Stimulated activated CD4-positive, alpha-beta T cell treated with anti-CD3 and anti-CD28 coated beads, Interleukin-2, amount 100 ng/mL, for 24 hours (primary cell): ENCODE results near the gene FER1L5.
"Not testable (repeated sequence)": the region's sequence is repeated elsewhere in the genome, so short reads cannot be mapped to it uniquely, and the experiment has no call there.

ENCODE experiments used
- DNase-seq, 2 donors: peaks; one replicate each; pipeline ENCODE4 v3.0.0-alpha.2; 2020

The FER1L5 gene

DNA sequence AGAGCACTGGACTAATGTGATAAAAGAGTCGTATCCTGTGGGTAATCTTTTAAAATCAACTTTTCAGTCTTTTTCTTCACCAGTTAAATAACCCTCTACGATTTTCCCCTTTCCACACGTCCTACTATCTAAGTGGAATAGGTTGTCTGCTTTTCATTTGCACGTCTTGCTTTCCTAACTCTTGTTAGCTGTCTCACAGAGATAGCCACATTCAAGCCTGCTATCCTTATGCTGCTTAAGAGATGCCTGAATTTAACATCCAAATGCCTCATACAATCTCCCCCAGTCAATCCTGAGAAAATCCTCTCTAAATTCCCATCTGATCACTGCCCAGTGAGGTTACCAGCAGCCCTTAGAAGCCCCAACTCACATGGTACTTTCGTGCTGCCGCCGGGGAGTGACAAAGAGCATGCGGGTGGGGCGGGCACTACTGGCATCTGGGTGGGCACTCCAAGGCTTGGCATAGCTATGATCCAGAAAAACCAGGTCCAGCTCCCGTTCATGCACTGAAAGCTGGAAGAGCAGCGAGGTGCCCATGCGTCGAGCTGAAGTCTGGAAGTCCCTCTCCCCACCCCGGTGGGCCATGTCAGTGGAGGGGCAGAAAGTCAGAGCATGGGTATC lies 5.9 kb upstream of the FER1L5 start:
- DNase-seq: no peak

DNA sequence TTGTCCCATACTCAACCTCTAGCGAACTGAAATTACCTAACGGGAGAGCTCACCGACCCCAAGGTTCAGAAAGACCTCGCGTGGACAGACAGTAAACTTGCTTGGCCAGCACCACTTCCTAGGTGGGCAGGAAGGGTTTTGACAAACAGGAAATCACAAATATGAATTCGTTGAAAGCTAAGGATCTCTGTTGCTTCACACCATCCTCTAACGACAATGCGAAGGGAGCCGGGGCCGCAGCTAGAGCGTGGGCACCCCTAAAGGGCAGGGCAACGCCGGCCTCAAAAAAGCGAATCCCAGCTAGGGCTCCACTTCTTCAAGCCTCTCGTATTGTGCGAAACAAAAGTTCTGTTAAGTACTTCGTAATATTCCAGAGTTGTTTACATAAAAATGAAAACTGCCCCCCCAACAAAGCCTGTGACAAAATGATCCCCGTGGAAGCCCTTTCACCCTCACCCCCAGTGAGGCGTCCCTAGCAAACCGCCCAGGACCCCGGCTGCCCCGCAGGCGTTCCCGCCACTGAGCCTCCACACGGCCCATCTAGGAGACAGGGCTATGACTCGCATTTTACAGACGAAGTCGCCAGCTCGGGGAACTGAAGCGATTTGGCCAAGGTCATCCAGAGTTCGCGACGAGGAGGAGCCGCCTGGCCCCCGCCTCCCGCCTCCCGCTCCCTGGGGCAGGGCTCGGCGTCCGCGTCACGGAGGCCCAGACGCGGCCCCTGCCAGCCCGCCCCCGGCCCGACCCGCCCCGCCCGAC lies 5.0 kb upstream of the FER1L5 start:
- DNase-seq: peak; percentile 82 to 85

DNA sequence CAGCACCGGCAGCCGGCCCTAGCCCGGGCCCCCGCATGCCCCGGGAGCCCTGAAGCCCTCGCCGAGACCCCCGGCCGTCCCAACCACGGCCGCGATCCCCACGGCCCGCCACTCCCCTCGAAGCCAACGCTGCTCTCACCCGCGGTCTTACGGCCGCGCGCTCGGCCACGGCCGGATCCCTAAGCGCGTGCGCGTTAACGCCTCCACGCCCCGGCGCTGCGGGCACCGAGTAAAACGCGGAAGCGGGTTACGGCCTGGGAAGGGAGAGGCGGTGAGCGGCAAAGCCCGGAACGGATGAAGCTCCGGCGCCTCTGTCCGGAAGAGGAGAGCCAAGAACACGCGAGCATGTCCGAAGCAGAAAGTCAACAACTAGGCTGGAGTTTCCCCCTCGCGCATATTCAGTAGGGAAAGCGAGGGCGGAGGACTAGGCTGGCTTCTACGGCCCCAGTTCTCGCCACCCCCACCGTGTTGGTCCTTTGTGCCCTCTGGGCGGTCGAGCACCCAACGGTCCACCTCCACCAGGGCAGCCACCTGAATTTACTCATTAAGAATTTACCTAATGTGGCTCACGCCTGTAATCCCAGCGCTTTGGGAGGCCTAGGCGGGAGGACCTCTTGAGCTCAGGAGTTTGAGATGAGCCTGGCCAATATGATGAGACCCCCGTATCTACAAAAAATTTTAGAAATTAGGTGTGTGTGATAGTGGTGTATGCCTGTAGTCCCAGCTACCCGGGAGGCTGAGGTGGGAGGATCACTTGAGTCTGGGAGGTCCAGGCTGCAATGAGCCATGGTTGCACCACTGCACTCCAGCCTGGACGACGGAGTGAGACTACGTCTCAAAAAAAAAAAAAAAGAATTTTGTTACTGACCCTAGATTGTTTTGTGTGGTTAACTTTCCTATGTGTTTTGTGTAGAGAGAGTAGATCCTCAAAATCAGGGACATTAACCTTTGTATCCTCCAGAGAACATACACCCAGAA lies 4.1 kb upstream of the FER1L5 start, which contains the start of gene KANSL3:
KANSL3 (minus strand) TSS at position 169 of the 978 bp plus-strand sequence. CDS start 1,177 bp downstream, outside the sequence.
- peak; percentile 89 to 91 for DNase-seq

DNA sequence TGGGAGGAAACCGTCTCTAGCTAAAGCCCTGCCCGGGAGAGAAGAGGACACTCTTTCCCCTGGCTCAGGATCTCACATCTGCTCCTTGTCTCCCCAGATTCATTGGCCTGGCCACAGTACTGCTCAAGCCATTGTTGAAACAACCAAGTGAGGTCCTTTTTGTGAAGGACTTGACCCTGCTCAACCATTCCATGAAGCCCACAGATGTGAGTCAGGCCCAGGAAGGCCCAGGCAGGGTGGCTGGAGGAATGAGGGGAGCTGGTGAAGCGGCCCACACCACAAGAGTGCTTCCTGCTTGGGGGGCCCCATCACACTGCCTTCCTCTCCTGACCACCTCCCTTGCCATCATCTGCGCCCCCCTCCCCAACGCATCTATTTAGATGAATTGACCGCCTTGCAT lies 5.1 kb downstream of the FER1L5 start:
- DNase-seq: no peak

DNA sequence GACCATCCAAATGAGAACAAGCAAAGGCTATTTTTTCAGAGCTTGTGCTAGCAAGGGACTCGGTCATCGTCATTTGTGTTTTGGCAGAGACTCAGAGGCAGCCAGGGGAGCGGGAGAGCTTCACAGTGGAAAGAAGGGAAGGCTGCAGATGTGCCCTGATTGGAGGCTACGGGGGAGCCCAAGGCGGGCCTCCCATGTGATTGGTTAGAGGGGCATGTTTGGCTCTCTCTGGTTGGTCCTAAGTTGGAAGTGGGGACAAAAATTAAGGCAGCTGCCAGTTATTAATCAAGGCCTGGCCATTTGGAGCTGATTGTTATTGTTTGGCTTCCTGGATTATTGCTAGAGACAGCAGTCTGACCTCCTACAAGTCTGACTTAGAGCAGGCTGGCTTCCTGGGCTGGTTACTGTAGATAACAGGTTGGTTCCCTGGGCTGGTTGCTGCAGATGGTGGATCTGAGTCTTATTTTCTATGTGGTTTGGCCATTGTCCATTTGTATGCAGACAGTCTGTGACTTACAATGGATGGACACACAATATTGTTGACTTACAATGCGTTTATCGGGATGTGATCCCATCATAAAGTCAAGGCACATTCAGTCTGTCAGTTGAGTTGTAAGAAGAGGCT lies 5.9 kb downstream of the FER1L5 start:
- no peak for DNase-seq

DNA sequence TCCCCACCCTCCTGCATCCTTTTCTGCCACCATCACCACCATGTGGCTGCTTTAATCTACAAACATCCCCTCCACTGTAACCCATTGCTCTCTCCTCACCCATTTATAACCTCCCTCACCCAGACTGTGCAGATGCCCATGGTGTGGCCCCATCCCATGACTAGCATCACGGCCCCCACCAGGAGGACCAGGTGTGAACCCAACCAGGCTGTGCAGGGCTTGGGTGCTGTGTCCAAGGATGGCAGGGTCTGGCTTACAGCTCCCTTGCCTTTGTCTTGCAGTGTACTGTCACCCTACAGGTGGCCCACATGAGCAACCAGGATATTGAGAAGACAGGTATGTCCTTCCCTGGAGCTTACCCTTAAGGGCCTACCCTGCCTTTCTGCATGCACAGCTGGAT lies 6.8 kb downstream of the FER1L5 start:
- no peak for DNase-seq

DNA sequence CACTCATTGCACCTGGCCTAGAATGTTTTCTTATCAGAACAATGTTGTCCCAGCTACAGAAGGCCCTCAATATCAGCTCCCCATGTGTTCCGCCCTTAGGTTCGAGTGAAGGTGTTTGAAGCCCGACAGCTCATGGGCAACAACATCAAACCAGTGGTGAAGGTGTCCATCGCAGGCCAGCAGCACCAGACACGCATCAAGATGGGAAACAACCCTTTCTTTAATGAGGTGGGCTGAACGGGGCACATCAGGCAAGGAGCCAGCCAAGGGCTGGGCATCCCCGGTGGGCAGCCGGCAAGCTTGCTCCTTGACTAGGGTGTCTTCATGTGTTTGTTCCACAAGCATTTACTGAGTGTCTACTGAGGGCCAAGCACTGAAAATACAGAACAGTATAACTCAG lies 9.2 kb downstream of the FER1L5 start:
- no peak for DNase-seq

DNA sequence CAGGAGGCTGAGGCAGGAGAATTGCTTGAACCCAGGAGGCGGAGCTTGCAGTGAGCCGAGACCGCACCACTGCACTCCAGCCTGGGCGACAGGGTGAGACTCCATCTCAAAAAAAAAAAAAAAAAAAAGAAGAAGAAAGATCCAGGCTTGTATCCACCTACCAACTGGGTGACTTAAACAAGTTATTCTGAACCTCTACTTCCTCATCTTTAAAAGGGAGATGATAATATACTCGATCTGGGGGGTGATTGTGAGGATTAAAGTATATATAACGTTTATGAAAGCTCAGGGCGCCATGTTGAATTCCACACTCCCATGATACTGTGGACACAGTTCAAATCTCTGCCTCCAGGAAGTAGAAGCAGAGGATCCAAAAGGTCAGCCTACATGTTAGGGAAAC lies 12.2 kb downstream of the FER1L5 start:
- not testable (repeated sequence) for DNase-seq

DNA sequence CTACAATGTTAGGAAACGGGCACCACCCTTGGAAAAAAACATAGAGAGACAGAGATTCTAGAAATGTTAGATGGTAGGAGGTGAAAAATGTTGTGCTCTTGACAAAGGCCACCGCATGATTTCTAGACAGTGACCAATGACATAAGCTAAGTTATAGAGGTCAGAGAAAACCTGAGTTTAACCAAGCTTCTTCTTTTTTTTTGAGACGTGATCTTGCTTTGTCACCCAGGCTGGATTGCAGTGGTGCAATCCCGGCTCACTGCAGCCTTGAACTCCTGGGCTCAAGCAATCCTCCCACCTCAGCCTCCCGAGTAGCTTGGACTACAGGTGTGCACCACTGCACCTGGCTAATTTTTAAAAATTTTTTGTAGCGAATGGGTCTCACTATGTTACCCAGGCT lies 13.0 kb downstream of the FER1L5 start:
- DNase-seq: no peak

DNA sequence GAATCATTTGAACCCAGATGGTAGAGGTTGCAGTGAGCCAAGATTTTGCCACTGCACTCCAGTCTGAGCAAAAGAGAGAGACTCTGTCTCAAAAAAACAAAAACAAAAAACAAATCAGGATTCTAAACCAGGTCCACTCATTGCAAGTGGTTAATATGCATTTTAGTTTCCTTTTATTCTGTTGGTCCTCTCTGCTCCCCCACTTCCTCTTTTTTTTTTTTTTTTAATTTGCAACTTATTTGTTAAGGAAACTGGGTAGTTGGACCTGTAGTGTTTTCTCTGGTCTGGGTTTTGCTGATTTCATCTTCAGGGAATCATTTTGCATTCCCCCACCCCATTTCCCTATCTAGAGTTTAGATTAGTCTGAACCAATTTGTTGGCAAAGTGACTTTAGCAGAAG lies 14.0 kb downstream of the FER1L5 start:
- no peak for DNase-seq

DNA sequence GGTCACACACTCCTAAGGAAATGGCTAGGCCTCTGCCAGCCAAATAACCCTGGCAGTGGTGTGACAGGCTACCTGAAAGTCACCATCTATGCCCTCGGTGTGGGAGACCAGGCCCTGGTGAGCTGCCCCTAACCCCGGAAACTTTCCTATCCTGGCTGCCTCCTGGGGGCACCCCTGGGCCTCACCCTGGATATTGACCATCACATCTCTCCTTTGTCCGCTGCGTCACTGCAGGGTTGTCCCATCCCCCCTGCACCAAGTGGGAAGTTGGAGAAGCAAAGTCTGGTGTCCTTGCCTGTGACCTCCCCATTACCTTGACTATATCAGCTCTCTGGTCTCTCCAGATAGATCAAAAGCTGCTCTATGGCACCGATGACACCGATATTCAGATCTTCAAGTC lies 18.8 kb downstream of the FER1L5 start:
- no peak for DNase-seq

DNA sequence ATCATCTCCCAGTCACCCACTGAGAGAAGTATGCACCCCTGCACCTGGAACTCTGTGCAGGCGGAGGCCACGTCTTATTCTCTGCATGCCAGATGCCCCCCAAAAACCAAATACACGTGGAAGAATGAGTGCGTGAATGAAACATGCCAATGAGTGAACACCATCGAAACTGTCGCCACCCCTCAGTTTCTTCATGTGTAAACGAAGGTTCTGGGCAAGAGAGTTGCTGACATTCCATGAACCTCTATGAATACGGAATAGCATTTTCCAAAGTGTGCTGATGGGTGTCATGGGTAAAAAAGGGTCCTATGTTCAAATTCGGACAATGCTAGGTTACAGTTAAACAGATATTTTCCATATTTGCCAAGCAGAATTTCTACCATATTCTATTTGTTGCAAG lies 19.8 kb downstream of the FER1L5 start:
- no peak for DNase-seq

DNA sequence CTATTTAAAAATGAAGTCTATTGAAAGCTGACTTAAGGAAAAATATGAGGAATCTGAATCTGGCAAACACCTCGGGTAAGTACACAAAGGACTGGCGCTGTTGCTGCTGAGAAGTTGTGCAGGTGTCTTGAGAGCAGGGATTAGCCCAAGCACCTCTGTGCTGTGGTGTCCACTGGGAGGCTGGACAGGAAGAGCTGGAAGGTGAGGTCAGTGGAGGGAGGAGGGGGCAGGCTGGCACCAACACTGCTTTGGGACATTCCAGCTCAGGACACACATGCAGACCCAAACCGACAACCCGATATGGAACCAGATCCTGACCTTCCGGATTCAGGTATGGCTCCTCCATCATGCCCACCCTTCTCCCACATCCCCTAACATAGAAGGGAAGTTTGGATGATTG lies 20.6 kb downstream of the FER1L5 start:
- DNase-seq: no peak

DNA sequence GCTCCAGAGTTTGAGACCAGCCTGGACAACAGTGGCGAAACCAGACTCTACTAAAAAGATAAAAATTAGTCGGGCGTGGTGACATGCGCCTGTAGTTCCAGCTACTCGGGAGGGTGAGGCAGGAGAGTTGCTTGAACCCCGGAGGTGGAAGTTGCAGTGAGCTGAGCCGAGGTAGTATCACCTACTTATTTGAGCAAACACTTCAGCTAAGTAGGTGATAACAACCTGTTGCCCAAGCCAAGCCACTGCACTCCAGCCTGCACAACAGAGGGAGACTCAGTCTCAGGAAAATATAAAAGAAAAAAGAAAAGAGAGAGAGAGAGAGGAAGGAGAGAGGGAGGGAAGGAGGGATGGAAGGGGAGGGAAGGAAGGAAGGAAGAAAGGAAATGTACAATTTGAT lies 21.3 kb downstream of the FER1L5 start:
- DNase-seq: no peak

DNA sequence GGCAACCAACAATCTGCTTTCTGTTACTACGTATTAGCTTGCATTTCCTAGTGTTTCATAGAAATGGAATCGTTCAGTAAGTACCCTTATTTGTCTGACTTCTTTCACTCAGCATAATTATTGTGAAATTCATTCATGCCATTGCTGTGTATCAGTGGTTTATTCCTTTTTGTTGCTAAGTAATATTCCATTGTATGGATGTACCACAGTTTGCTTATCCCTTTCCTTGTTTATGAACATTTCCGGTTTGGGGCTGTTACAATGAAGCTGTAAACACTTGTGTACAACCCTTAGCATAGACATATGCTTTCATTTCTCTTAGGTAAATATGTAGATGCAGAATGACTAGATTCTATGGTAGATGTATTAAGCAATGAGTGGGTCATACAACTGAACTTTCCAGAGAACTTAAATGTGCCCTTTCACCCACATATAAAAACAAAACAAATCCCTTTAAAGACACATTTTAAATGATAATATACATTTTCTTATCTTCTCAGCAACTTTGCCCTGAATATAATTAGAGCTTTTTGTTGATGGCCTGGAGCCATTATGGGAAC lies 21.9 kb downstream of the FER1L5 start:
- DNase-seq: no peak

DNA sequence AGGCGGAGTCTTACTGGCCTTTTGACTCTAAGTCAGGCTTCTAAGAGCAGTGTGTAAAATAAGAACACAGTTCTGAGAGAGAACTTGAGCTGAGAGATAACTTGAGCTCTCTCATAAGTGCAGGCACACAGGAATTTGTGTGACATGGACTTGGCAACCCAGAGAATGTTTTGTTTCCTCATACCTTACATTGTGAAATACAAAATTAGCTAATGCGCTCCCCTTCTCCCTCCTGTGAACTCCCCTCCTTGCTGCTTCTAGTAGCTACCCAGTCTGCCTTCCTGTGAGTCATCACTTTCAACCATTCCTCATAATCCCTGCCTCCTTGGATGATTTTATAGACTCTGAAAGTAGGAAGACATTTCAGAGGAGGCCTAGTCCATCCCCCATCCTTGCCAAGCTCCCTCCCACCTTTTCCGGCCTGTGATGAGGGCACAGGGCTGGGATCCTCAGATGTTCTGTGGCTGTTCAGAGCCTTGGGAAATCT lies 22.6 kb downstream of the FER1L5 start:
- DNase-seq: no peak

DNA sequence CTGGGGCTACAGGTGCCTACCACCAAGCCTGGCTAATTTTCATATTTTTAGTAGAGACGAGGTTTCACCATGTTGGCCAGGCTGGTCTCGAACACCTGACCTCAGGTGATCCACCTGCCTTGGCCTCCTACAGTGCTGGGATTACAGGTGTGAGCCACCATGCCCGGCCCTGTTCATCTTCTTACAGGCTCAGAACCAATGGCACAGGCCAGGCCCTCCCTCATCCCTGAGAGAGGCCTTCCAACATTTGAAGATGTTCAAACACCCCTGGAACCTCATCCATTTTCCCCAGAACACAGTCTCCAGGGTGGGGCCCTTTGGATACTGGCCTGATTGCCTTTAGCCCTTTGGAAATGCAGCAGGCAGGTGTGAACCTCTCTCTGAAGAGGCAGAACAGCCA lies 23.2 kb downstream of the FER1L5 start:
- DNase-seq: not testable (repeated sequence)

DNA sequence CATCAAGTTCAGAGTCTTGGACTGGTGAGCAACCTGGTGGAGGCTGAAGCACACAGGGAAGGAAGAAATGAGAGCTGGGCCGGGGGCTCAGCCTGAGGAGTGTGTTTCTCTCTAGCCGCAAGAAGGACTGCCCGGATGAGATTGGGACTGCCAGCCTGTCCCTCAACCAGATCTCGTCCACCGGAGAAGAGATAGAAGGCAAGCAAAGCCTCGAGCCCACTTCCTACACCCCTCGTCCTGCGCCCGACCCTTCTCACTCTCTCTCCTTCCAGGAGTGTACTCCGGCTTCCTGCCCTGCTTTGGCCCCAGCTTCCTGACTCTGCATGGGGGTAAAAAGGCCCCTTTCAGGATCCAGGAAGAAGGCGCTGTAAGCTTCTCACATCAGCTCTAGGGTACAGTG lies 26.2 kb downstream of the FER1L5 start:
- DNase-seq: no peak

DNA sequence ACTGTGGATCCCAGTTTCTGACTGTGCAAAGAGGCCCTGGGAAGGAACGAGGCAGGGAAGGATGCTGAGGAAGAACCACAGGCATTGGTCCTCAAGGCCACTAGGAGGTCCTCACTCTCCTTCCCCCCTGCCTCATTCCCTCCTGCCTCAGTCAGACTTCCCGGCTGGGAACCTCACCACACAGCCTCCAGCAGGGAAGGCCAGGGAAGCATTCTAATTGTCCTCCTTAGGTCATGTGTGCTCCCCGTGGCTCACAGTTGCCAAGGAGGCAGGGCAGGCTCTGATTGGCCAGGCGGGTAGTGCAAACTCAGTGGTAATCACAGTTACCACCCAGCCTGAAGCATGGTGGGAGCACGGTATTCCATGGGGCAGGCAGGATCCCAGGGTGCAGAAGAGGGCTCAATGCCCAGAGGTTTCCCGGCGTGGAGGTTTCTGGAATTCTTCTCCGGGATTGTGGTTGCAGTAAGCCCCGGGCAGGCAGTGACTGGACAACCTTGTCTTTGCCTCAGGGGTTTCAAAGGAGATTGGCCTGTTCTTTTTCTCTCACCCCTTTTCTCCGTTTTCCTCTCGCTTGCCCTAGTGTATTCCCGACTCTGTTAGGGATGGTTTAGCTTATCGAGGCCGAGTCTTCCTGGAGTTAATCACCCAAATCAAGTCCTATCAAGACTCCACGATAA lies 27.1 kb downstream of the FER1L5 start:
- no peak for DNase-seq

DNA sequence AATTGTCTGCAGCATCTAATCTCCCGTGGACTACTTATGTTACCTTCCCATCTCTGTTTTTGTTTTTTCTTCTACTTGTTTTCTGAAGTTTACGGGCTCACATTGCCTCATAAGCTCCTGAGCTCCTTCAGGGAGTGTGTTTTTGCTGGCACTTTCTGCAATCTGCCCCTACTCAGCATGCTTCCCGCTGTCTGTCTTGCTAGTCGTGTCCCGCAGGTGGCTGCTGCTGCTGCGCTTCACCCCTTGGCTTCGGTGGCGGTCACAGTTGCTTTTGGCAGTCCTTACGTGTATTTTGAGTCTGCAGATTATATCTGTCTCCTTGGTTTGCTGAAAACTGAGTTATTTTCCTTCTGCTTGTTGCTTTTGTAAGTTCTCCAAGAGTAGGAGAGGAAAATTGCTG lies 37.3 kb downstream of the FER1L5 start:
- DNase-seq: no peak

DNA sequence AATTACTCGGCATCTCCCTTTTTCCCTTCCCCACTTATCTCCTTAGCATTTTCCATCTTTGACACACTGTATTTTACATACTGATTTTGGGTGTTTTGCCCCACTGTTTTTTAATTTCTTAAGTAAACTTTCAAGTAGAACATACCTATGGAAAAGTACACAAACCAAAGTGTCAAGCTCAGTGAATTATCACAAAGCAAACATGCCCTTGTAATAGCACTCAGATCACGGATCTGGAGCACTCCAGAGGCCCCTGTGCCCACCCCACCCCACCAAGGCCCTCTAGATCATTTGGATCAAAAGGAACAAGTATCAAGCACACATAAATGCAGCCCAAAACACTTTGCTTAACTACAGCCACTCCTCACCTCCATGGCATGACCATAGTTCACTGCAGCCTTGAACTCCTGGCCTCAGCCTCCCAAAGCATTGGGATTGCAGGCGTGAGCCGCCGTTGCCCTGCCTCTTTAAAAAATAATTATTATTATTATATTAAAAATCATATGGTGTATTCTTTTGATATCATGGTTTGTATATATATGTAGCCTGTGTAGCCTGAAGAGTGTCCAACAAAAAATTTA lies 38.1 kb downstream of the FER1L5 start:
- no peak for DNase-seq

DNA sequence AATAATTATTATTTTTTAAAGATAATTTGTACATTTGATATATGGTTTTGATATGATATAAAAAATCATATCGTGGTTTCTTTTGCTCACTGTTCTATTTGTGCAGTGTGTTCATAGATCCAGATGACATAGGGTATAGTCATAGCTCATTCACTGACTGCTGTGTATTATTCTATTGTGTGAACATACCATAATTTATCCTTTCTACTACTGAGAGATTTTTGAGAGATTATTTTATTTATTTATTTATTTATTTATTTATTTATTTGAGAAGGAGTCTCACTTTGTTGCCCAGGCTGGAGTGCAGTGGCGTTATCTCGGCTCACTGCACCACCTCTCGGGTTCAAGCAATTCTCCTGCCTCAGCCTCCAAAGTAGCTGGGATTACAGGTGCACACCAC lies 39.0 kb downstream of the FER1L5 start:
- DNase-seq: no peak
